Measurements from ENCODE around the gene HACD1.

- TF ChIP-seq CTCF (IDR thresholded peaks at IDR 0.05; ENCODE audit: low read length) = no peak
- no peak for TF ChIP-seq EZH2 (IDR thresholded peaks at IDR 0.05; ENCODE audit: borderline replicate concordance, low read length)
Observed at GRCh38 chr10:17616403-17617030, 657 bp downstream of the HACD1 start.

Measured in OCI-LY1 (cell line).